K562 (cell line): ENCODE results near the gene ITGAX. TPM values are rescaled to one million over a fixed set of nuclear protein-coding genes. Genes with fewer than 3 reads are reported as not detected.
A peak's percentile ranks its signal among the peaks of the same experiment; 100 is the strongest.

ENCODE experiments used
- CCAR2 ChIP-seq: fragments of 200-400 bp; formaldehyde crosslinking; IDR thresholded peaks from 2 replicates; pipeline ENCODE4 v1.6.1; 2017; ENCODE audit warnings: mild to moderate bottlenecking, low read depth, low read length
- DPF2 ChIP-seq: fragments of 450-650 bp; IDR thresholded peaks from 2 replicates; pipeline ENCODE4 v1.6.1; 2016
- FOXM1 ChIP-seq, 2 experiments: fragments of 450-650 bp in 1 of 2; sonication (generic) in 1 of 2; formaldehyde crosslinking in 1 of 2; IDR thresholded peaks; 2 replicates each; pipeline versions ENCODE4 v1.6.1 to v1.9.0; 2017 to 2022; ENCODE audit warnings: low read depth in 2 of 2, mild to moderate bottlenecking in 2 of 2, missing genetic modification reagents in 1 of 2, moderate library complexity in 1 of 2
- HOMEZ ChIP-seq: fragments of 250-450 bp; sonication (Bioruptor Pico); IDR thresholded peaks from 2 replicates; pipeline ENCODE4 v1.4.0; 2020; ENCODE audit warnings: mild to moderate bottlenecking, moderate library complexity
- ILF3 ChIP-seq: fragments of 450-650 bp; IDR thresholded peaks from 2 replicates; pipeline ENCODE4 v1.6.1; 2018; ENCODE audit warnings: antibody characterized with exemption, mild to moderate bottlenecking, moderate library complexity, borderline replicate concordance
- MYNN ChIP-seq, 2 experiments: sonication (generic); formaldehyde crosslinking in 1 of 2; IDR thresholded peaks; 2 replicates each; pipeline versions ENCODE4 v1.5.0 to v1.6.1; 2016 to 2020; ENCODE audit warnings: antibody characterized with exemption in 1 of 2, missing genetic modification reagents in 1 of 2
- PHF20 ChIP-seq: fragments of 450-650 bp; IDR thresholded peaks from 2 replicates; pipeline ENCODE4 v1.6.1; 2018; ENCODE audit not compliant: partially characterized antibody
- POLR2A ChIP-seq: fragments of 450-650 bp; conservative IDR thresholded peaks from 2 replicates; pipeline ENCODE4 v1.6.1; 2016
- TGIF2 ChIP-seq: sonication (generic); formaldehyde crosslinking; IDR thresholded peaks from 2 replicates; pipeline ENCODE4 v1.8.1; 2022; ENCODE audit warnings: mild to moderate bottlenecking, missing genetic modification reagents, moderate library complexity
- TRIM24 ChIP-seq, 2 experiments: fragments of 450-650 bp; IDR thresholded peaks; 2 replicates each; pipeline ENCODE4 v1.6.1; 2016
- U2AF1 ChIP-seq: fragments of 200-400 bp; formaldehyde crosslinking; optimal IDR thresholded peaks from 2 replicates; pipeline ENCODE3; 2017; ENCODE audit warnings: mild to moderate bottlenecking, low read depth, low read length, moderate library complexity
- ZNF584 ChIP-seq: fragments of 200-800 bp; sonication (Bioruptor generic); IDR thresholded peaks from 2 replicates; pipeline ENCODE4 v1.6.1; 2016; ENCODE audit warnings: low read depth, mild to moderate bottlenecking, missing genetic modification characterization, missing compliant biosample characterization
- polyA plus RNA-seq, 8 experiments: library from polyadenylated mRNA; depleted of rRNA in 4 of 8; stranded (reverse) in 5 of 8; unstranded in 3 of 8; fragments of >200 nt; fragmentation: Nextera tagmentation in 2 of 8; fragmentation: Illumina TruSeq in 1 of 8; extraction: Ambion mirVana in 2 of 8; extraction: Trizol in 1 of 8; gene quantifications; 2 replicates each; pipeline versions ENCODE4 v1.2.1 to v1.2.3, GENCODE V29; 2011 to 2014; ENCODE audit warnings: inconsistent platforms in 1 of 8, missing spikeins in 1 of 8
- total RNA-seq, 7 experiments: library from RNA; depleted of rRNA in 6 of 7; stranded (reverse); fragments of >200 nt in 6 of 7; fragmentation: Illumina TruSeq in 2 of 7; extraction: Trizol in 2 of 7; gene quantifications; 2 replicates each; pipeline versions ENCODE4 v1.2.1 to v1.2.3, GENCODE V29; 2011 to 2021; ENCODE audit warnings: low replicate concordance in 1 of 7
- TF ChIP-seq, protein P1 (sequence below): sonication (generic); IDR thresholded peaks from 2 replicates; pipeline ENCODE4 v1.6.1; 2016
- TF ChIP-seq, protein P2 (sequence below): sonication (generic); formaldehyde crosslinking; IDR thresholded peaks from 2 replicates; pipeline ENCODE4 v1.4.0; 2020; ENCODE audit warnings: mild to moderate bottlenecking, missing genetic modification reagents
- TF ChIP-seq, protein P3 (sequence below): fragments of 450-650 bp; formaldehyde crosslinking; IDR thresholded peaks from 2 replicates; pipeline ENCODE4 v1.4.0; 2022; ENCODE audit warnings: mild to moderate bottlenecking, moderate library complexity
- TF ChIP-seq, protein P4 (sequence below): fragments of 250-450 bp; sonication (Bioruptor Pico); IDR thresholded peaks from 2 replicates; pipeline ENCODE4 v1.8.0; 2021; ENCODE audit warnings: borderline replicate concordance, mild to moderate bottlenecking, moderate library complexity; ENCODE audit not compliant: poor library complexity, severe bottlenecking

The ITGAX gene
- total and polyA plus RNA-seq, 9 of the 15 experiments (the other 6 are each of a cell fraction or from before 2014, with no cell fraction given) = 0.03 to 0.58 (median 0.14) TPM

GRCh38 chr16:31386157-31386984, 31.4 kb downstream of the ITGAX start (continued):
- 0 out of 2 replicates have a peak, but pooled peaks have one; percentile 25 for TF ChIP-seq MYNN (IDR thresholded peaks at IDR 0.05)
- no peak for TF ChIP-seq MYNN (CRISPR knock-in tag; IDR thresholded peaks at IDR 0.05)
- TF ChIP-seq ZNF584 (CRISPR knock-in tag) = no peak
- TF ChIP-seq TGIF2 (CRISPR knock-in tag) = no peak
- TF ChIP-seq HOMEZ (CRISPR knock-in tag) = no peak
- no peak for TF ChIP-seq PHF20
- TF ChIP-seq, protein P1, sequence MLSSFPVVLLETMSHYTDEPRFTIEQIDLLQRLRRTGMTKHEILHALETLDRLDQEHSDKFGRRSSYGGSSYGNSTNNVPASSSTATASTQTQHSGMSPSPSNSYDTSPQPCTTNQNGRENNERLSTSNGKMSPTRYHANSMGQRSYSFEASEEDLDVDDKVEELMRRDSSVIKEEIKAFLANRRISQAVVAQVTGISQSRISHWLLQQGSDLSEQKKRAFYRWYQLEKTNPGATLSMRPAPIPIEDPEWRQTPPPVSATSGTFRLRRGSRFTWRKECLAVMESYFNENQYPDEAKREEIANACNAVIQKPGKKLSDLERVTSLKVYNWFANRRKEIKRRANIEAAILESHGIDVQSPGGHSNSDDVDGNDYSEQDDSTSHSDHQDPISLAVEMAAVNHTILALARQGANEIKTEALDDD = peak; percentile 43; the same call in 1 of the 2 replicates
- TF ChIP-seq, protein P2, sequence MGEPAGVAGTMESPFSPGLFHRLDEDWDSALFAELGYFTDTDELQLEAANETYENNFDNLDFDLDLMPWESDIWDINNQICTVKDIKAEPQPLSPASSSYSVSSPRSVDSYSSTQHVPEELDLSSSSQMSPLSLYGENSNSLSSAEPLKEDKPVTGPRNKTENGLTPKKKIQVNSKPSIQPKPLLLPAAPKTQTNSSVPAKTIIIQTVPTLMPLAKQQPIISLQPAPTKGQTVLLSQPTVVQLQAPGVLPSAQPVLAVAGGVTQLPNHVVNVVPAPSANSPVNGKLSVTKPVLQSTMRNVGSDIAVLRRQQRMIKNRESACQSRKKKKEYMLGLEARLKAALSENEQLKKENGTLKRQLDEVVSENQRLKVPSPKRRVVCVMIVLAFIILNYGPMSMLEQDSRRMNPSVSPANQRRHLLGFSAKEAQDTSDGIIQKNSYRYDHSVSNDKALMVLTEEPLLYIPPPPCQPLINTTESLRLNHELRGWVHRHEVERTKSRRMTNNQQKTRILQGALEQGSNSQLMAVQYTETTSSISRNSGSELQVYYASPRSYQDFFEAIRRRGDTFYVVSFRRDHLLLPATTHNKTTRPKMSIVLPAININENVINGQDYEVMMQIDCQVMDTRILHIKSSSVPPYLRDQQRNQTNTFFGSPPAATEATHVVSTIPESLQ (CRISPR knock-in tag) = no peak
- no peak for TF ChIP-seq U2AF1
- no peak for TF ChIP-seq CCAR2
- no peak for TF ChIP-seq POLR2A
- TF ChIP-seq TRIM24 (IDR thresholded peaks at IDR 0.05) = no peak
- TF ChIP-seq, protein P3, sequence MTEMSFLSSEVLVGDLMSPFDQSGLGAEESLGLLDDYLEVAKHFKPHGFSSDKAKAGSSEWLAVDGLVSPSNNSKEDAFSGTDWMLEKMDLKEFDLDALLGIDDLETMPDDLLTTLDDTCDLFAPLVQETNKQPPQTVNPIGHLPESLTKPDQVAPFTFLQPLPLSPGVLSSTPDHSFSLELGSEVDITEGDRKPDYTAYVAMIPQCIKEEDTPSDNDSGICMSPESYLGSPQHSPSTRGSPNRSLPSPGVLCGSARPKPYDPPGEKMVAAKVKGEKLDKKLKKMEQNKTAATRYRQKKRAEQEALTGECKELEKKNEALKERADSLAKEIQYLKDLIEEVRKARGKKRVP = no peak
- no peak for TF ChIP-seq DPF2
- no peak for TF ChIP-seq FOXM1 (IDR thresholded peaks at IDR 0.05; ENCODE audit: low read depth)
- TF ChIP-seq FOXM1 (CRISPR knock-in tag; IDR thresholded peaks at IDR 0.05; ENCODE audit: low read depth) = no peak
- TF ChIP-seq, protein P4, sequence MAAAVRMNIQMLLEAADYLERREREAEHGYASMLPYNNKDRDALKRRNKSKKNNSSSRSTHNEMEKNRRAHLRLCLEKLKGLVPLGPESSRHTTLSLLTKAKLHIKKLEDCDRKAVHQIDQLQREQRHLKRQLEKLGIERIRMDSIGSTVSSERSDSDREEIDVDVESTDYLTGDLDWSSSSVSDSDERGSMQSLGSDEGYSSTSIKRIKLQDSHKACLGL (CRISPR knock-in tag) = no peak
- TF ChIP-seq ILF3 = no peak
